MCF 10A (cell line): ENCODE data around the gene CLMN. TPM values are rescaled to one million over a fixed set of nuclear protein-coding genes. Genes with fewer than 3 reads are reported as not detected.
A peak's percentile ranks its signal among the peaks of the same experiment; 100 is the strongest.

ENCODE experiments used
- BruUV-seq: library from RNA; stranded (reverse); fragments of 400-500 nt; replicated peaks from 2 replicates; lab custom pipeline; 2021; lab: Mats Ljungman, UMichigan
- CTCF ChIA-PET: fragments of 300-600 bp; sonication (Branson Sonifier 250); formaldehyde crosslinking; extraction: SDS; loops from one replicate; lab custom pipeline; 2021; ENCODE audit warnings: antibody characterized with exemption, inconsistent platforms; lab: Yijun Ruan, JAX
- POLR2A ChIA-PET: fragments of 300-600, 350-650 bp; sonication (Branson Sonifier 250); formaldehyde crosslinking; extraction: SDS; loops from one replicate; lab custom pipeline; 2020; ENCODE audit warnings: antibody characterized with exemption, inconsistent platforms; lab: Yijun Ruan, JAX
- DNase-seq: peaks from one replicate; pipeline ENCODE4 v3.0.0-alpha.2; 2018; ENCODE audit not compliant: unreplicated experiment
- H3K27ac Mint-ChIP-seq: one replicate; pipeline ENCODE4 v1.8.0; 2022; ENCODE audit warnings: mild to moderate bottlenecking, low read depth, mixed read lengths; ENCODE audit not compliant: unreplicated experiment
- H3K27me3 Mint-ChIP-seq: one replicate; pipeline ENCODE4 v1.8.0; 2022; ENCODE audit warnings: mixed read lengths; ENCODE audit not compliant: insufficient read depth, unreplicated experiment
- H3K36me3 Mint-ChIP-seq: one replicate; pipeline ENCODE4 v1.8.0; 2022; ENCODE audit warnings: mild to moderate bottlenecking, moderate library complexity, mixed read lengths; ENCODE audit not compliant: insufficient read depth, unreplicated experiment
- H3K4me1 Mint-ChIP-seq: one replicate; pipeline ENCODE4 v1.8.0; 2022; ENCODE audit warnings: mixed read lengths; ENCODE audit not compliant: insufficient read depth, unreplicated experiment
- H3K4me3 Mint-ChIP-seq: one replicate; pipeline ENCODE4 v1.8.0; 2022; ENCODE audit warnings: mild to moderate bottlenecking, moderate library complexity, mixed read lengths; ENCODE audit not compliant: unreplicated experiment
- H3K9me3 Mint-ChIP-seq: one replicate; pipeline ENCODE4 v1.8.0; 2022; ENCODE audit warnings: mixed read lengths; ENCODE audit not compliant: unreplicated experiment
- intact Hi-C: fragments of 100-400 bp; cut with micrococcal nuclease; formaldehyde crosslinking; loops from 2 replicates; pipeline ENCODE4 v1.14.1; 2022
- total RNA-seq: library from RNA; stranded (reverse); gene quantifications from 2 replicates; pipeline ENCODE4 v1.2.3, GENCODE V29; 2022
- TF ChIP-seq, protein P1 (sequence below): fragments of 200-600 bp; IDR thresholded peaks from one replicate; pipeline ENCODE4 v1.8.0; 2022; ENCODE audit warnings: antibody characterized with exemption, mild to moderate bottlenecking; ENCODE audit not compliant: unreplicated experiment

CLMN gene
- total RNA-seq, 1 experiment from 2014 or later, result 17.9 TPM

DNA sequence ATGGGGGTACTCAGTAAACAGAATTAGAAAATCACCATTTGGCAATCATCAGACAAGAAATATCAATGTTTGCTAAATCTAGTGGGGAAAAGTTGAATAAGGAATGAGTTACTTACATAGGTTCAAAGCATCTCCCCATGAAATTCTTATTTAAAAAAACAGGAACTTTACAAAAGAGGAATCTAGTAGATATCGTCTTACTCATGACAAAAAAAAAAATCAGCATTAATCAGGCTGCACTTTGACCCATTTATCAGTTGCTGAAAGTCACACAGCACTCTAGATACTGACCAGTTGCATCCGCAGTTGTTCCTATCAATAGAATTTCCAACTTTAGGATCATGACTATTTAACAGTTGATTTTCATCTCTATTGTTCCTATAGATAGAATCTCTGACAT is 156.6 kb downstream of the CLMN start:
- intact Hi-C loops, result no loop called here
- no peaks in the 10 kb centered on the region for H3K27me3 Mint-ChIP-seq
- H3K27ac Mint-ChIP-seq, result no peak overlapping the region
- BruUV-seq, result no TSS peak
- DNase-seq, result no peak
- TF ChIP-seq, protein P1, sequence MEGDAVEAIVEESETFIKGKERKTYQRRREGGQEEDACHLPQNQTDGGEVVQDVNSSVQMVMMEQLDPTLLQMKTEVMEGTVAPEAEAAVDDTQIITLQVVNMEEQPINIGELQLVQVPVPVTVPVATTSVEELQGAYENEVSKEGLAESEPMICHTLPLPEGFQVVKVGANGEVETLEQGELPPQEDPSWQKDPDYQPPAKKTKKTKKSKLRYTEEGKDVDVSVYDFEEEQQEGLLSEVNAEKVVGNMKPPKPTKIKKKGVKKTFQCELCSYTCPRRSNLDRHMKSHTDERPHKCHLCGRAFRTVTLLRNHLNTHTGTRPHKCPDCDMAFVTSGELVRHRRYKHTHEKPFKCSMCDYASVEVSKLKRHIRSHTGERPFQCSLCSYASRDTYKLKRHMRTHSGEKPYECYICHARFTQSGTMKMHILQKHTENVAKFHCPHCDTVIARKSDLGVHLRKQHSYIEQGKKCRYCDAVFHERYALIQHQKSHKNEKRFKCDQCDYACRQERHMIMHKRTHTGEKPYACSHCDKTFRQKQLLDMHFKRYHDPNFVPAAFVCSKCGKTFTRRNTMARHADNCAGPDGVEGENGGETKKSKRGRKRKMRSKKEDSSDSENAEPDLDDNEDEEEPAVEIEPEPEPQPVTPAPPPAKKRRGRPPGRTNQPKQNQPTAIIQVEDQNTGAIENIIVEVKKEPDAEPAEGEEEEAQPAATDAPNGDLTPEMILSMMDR, result no peak
- H3K9me3 Mint-ChIP-seq, result peaks cover 17% of the 10 kb centered on the region
- peaks cover 9% of the 10 kb centered on the region for H3K36me3 Mint-ChIP-seq
- no peak overlapping the region for H3K4me3 Mint-ChIP-seq
- peaks cover 2% of the 10 kb centered on the region for H3K4me1 Mint-ChIP-seq
- ChIA-PET POLR2A (no interaction called here), CTCF (no interaction called here)

DNA sequence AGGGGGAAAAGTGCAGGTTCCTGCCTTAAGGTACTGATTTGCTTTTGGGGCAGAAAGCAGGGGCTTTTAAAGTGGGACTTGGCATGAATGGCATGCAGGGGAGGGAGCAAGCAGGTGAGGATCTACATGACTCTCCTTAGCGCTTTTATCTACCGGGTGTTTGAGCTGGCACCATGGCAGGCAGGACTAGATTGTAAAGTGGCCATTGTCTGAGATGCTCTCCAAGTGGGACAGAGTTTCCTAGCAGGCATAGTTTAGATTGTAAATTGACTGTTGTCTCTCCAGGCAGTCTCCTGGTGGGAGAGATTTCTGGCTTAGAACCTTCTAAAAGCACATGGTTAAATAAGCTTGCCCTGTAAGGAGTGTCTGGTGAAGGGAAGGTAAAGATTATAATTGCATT is 157.1 kb downstream of the CLMN start:
- peaks cover 17% of the 10 kb centered on the region for H3K9me3 Mint-ChIP-seq
- intact Hi-C loops, result no loop called here
- no TSS peak for BruUV-seq
- TF ChIP-seq, protein P1, result no peak
- peaks cover 14% of the 10 kb centered on the region for H3K36me3 Mint-ChIP-seq
- H3K4me1 Mint-ChIP-seq, result peaks cover 5% of the 10 kb centered on the region
- no peak overlapping the region for H3K4me3 Mint-ChIP-seq
- no peak for DNase-seq
- no peak overlapping the region for H3K27ac Mint-ChIP-seq
- H3K27me3 Mint-ChIP-seq, result no peaks in the 10 kb centered on the region
- CTCF ChIA-PET, result interaction anchor here (0.6 kb wide), 1 partner anchor 1096 kb away, joined by 3 read pairs; no protein-coding TSS in a partner anchor
- POLR2A ChIA-PET, result interaction anchor here (0.6 kb wide), 2 partner anchors 17 to 103 kb away, joined by 3 read pairs; no protein-coding TSS in a partner anchor

DNA sequence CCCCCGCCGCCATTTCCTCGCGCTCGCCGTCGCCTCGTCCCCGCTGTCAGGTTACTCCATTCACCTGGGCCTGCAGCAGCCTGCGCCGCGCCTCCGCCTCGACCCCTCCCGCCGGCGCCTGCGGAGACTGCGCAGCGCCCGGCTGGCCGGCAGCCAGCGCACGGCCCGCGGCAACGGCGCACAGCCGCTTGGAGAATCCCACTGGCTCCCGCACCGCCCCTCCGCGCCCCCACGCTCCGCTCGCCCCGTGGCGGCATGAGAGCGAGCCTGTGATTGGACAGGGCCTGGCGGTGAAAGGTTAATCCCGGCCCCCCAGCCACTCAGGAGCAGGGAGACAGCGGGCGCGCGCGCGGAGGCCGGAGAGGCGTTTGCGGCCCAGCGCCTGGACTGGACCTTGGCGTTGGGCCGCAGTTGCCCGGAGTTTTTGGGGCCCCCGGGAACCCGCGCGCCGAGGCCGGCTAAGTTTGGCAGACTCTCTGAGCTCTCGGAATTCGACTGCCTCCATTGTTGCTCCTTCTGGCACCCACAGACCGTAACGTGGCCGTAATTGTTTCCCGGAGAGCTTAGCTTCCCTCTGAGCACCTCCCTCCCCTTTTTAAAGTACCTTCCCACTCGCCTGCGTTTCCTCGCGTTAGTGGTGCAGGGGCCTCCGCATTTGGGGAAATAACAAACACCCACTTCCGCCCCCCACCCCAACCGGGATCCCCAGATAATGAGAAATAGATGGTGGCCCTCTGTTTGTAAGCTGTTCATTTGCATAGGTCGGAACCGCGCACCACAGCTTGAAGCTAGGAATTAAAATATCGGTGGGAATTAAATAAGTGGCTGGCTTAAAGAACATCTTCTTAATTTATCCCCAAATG is 162.2 kb downstream of the CLMN start, which contains the start of gene DICER1:
Gene DICER1, minus strand, starts transcription at position 203 of the 863 bp plus-strand sequence. CDS start 24,071 bp downstream, outside the sequence.
- Mint-ChIP-seq H3K9me3 (no peaks in the 10 kb centered on the region), H3K27me3 (no peaks in the 10 kb centered on the region), H3K4me3 (peak within 1 kb of the TSS; percentile 91), H3K27ac (peak within 1 kb of the TSS; percentile 98), H3K36me3 (peaks cover 22% of the 10 kb centered on the region), H3K4me1 (peaks cover 28% of the 10 kb centered on the region)
- BruUV-seq, result TSS peak; percentile 63
- TF ChIP-seq, protein P1, result no peak
- intact Hi-C loops, result loop anchor here (5.0 kb wide), 2 partner anchors 165 to 210 kb away; no protein-coding TSS in a partner anchor
- CTCF ChIA-PET, result interaction anchor here (0.6 to 1.0 kb wide), 4 partner anchors 14 to 186 kb away, joined by 3 to 4 read pairs (median 3); no protein-coding TSS in a partner anchor
- DNase-seq, result peak; percentile 94
- POLR2A ChIA-PET, result interaction anchor here (0.6 to 3.1 kb wide), 14 partner anchors 9 to 1067 kb away, joined by 3 to 12 read pairs (median 3); partner anchors contain the start of gene CLMN

DNA sequence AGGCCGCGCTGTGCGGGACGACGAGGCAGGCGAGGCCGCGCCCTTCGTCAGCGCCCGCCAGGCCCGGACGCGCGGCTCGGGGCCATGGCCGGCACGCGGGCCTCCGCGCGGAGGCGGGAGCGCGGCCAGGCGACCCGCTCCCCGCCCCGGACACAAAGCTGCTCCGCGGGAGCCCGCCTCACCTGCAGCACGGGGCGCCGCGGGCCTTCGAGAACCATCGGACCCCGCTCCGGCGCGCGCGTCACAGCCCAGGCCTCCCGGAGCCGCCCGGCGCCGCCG is 162.7 kb downstream of the CLMN start:
- intact Hi-C loops, result loop anchor here (5.0 kb wide), 2 partner anchors 165 to 210 kb away; no protein-coding TSS in a partner anchor

More for the DNA sequence above, 162.7 kb downstream of the CLMN start:
- Mint-ChIP-seq H3K27ac (peak overlapping the region; percentile 98), H3K9me3 (no peaks in the 10 kb centered on the region), H3K36me3 (peaks cover 22% of the 10 kb centered on the region), H3K4me3 (peak overlapping the region; percentile 91), H3K4me1 (peaks cover 30% of the 10 kb centered on the region), H3K27me3 (no peaks in the 10 kb centered on the region)
- ChIA-PET POLR2A (interaction anchor here (0.6 to 3.1 kb wide), 12 partner anchors 12 to 1059 kb away, joined by 3 to 12 read pairs (median 5); partner anchors contain the start of genes CLMN and GLRX5), CTCF (interaction anchor here (0.7 to 1.0 kb wide), 2 partner anchors 109 to 185 kb away, joined by 3 read pairs; no protein-coding TSS in a partner anchor)
- peak; percentile 11 for DNase-seq
- TF ChIP-seq, protein P1, result no peak
- BruUV-seq, result no TSS peak
